Ammon's horn (tissue), 1 donor: Measurements from ENCODE around the gene TRAPPC12.

Source experiments
- DNase-seq: peaks from one replicate; pipeline ENCODE4 v3.0.0-alpha.2; 2016; ENCODE audit warnings: low spot score

TRAPPC12 gene

GRCh38 chr2:3470166-3470651, 90.7 kb downstream of the TRAPPC12 start:
- DNase-seq, result peak; percentile 62

GRCh38 chr2:3470856-3471737, 91.6 kb downstream of the TRAPPC12 start:
- DNase-seq, result no peak

- DNase-seq, result no peak
Observed at GRCh38 chr2:3472296-3472695, 92.8 kb downstream of the TRAPPC12 start.

GRCh38 chr2:3472966-3473365, 93.5 kb downstream of the TRAPPC12 start:
- DNase-seq, result no peak

DNA sequence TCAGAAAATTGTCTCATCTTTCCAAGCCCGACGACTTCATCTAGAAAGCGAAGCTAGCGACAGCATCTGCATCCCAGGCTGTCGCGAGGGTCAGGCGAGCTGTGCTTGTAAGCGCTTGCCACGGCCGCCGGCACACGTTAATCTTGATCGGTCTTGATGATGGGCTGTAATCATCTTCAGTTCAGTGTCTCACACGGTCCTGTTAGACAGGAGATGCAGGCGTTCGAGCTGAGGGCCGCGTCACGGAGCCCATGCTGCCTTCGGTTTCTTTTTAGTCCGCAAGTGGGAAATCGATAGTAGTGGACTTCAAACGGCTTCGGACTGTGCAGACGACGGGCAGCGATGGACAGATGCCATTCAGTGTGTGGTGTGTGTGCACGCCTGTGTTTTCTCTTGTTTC, 96.3 kb downstream of the TRAPPC12 start:
- DNase-seq, result no peak

DNA sequence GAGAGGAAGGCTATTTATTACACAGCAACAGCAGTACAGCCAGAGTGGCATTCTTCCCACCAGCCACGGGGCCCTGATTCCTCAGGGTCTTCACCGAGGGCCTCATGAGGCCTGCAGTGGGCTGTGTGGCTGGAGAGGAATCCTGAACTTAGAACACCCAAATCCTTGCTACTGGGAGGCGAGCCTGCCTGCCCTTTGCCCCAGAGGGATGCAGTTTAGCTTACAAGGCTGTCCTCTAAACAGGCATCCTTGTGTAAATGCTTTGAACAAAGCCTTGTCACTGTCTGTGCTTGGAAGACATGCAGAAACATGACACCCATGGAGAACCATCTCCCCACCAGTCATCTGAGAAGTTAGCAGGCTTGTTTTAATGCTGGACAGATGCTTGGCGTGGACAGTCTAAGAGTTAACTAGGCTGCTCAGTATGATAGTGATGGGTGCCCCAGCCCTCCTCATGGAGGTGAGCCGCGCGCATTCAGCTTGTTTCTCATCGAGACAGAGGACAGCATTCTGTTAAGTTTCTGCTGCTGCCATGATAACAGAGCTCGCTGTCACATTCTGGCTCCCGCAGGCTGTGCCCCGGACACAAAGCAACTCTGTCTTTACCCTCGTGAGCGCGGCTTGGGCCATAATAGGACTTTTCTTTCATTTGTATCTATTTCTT, 97.0 kb downstream of the TRAPPC12 start:
- DNase-seq, result peak; percentile 86

- no peak for DNase-seq
Observed at GRCh38 chr2:3476985-3477327, 97.5 kb downstream of the TRAPPC12 start.

GRCh38 chr2:3478846-3479385, 99.4 kb downstream of the TRAPPC12 start:
- no peak for DNase-seq

- DNase-seq, result no peak
Observed at GRCh38 chr2:3479430-3480320, 100.2 kb downstream of the TRAPPC12 start.

DNA sequence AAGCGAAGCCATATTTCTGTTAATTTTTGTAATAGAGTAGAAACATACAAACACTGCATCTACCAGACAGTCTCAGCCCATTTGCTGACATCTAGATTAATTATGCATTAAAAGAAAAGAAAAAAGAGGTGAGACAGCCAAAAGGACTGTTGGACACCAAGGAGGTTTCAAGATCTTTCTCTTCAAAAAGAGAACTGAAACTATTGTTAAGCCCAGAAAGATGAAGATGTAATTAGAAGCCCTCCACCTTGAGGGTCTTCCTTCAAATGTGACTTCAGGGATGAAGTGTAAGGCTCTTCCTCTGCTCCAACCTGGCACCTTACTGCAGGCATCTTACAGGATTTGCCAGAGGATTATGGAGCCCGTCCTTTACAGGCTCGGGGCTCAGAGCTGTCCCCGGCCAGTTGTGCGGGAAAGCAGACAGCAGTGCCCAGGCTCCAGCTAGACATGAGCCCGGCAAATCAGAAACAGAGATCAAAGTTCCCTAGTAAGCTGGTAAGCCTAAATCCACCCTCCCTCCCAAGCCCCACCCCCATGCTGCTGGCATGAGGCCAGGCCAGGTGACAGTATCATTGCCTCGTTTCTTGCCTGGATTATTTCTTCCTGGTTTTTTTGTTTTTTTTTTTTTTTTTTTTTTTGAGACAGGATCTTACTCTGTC, 101.0 kb downstream of the TRAPPC12 start:
- no peak for DNase-seq

DNA sequence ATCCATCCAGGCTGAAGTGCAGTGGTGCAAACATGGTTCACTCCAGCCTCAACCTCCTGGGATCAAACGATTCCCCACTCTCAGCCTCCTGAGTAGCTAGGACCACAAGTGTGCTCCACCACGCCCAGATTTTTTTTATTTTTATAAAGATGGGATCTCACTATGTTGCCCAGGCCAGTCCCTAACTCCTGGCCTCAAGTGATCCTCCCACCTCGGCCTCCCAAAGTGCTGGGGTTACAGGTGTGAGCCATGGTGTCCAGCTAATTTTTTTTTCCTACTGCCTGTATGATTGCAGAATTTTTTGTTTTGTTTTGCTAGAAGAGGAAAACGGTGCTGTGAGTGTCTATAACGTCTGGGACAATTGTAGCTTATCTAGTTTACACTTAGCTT, 101.5 kb downstream of the TRAPPC12 start:
- DNase-seq, result no peak

GRCh38 chr2:3481736-3482362, 102.4 kb downstream of the TRAPPC12 start:
- DNase-seq, result no peak

DNA sequence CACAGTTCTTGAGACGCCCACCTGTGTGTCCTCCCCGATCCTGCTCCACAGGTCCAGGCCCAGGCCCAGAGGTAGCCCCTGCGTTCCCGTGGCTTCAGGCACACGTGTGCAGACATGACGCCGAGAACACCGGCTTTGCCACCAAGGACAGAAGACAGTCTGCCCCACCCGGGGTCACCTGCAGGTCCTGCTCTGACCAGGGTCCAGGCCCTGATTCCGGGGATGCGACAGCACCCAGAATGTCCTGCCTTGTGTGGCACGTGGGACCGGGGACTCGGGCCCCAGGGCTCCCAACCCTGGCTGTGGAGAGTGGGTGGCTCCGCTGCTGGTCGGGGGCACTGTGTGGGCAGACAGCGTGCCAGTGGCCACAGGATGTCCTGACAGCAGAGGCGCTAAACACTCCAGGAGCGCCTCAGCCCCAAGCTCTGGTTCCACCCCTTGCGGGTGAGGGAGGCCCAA, 102.9 kb downstream of the TRAPPC12 start:
- DNase-seq, result no peak

DNA sequence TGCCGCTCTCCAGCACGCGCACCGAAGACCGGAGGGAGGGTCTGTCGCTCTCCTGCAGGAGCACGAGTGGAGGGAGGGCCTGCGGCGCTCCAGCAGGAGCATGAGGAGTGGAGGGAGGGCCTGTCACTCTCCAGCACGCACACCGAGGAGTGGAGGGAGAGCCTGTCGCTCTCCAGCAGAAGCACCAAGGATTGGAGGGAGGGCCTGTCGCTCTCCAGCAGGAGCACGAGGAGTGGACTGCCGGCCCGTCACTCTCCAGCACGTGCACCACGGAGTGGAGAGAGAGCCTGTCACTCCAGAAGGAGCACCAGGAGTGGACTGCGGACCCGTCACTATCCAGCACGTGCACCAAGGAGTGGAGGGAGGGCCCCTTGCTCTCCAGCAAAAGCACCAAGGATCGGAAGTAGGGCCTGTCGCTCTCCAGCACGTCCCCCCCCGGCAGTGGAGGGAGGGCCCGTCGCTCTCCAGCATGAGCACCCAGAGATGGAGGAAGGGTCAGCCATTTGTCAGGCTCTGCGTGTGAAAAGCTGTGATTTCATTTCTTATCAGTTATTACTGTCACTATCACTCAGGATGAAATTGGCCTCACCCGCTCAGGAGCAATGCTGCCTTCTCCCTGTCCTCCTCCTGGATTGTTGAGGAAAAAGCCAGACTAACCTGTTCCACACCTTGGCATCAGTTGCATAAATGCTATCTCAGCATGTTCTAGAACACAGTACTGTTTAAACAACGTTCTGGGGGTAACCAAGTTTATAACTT, 103.9 kb downstream of the TRAPPC12 start:
- peak; percentile 65 for DNase-seq

- DNase-seq, result no peak
Observed at GRCh38 chr2:3483986-3484960, 104.8 kb downstream of the TRAPPC12 start.

DNA sequence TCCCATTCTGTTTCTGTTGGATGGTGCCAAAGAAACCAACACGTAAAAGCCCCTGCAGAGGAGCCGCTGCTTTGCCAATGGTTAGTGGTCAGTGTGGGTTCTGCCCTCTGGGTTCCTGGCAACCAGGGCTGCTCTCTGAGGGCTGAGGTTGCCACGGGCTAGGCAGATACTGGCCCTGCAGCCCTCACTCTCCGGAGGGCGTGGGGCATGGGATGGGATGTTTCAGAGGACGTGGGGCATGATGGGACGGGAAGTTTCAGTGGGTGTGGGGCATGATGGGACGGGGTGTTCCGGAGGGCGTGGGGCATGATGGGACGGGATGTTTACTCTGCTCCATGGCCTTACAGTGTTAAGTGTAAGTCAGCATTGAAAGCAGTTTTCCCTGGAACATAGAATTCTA, 105.7 kb downstream of the TRAPPC12 start:
- no peak for DNase-seq

DNA sequence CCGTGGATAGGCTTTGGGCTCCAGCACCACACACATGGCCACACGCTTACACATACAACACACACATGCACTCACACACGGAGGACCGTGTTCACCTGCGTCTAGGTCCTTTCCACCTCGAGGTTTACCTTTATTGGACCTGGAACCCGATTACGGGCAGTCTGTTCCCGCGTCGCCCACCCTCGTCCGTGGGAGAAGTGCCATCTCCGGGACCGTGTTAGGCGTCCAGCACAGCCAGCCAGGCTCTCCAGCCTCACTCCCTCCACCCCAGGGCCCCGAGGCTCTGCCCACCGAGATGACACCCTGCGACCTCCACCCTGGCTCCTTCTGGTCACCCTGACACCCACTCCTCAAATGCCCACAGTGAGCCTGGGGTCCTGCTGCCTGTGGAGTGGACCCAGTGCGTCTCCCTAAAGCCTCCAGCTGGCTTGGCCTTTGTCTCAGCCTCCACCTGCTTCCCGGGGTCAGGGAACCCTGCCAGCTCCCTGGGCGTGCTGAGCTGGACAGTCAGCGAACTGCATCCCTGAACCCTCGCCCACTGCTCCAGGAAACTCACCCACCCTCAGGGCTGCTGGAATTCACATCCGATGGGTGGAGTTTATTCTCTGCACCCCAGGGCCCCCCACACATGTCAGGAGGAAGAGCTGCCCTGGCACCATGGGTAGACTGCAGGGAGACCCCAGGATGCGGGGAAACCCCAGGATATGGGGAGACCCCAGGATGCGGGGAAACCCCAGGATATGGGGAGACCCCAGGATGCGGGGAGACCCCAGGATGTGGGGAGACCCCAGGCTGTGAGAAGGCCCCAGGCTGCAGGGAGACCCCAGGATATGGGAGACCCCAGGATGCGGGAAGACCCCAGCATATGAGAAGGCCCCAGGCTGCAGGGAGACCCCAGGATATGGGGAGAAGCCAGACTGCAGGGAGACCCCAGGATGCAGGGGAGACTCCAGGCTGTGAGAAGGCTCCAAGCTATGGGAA, 106.8 kb downstream of the TRAPPC12 start:
- DNase-seq, result no peak

DNA sequence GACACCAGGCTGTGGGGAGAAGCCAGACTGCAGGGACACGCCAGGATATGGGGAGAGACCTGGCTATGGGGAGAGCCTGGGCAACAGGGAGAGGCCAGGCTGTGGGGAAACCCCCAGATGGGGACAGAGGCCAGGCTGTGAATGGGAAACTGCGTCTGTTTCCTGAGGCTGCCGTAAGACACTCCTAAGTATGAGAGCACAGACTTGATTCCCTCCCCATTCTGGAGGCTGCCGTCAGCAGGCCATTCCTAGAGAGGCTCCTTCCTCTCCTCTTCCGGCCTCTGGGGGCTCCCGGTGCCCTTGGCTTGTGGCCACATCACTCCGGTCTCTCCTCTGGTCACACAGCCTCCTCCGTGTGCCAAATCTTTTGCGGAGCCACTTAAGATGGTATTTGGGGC, 107.5 kb downstream of the TRAPPC12 start:
- no peak for DNase-seq
